HepG2 (cell line): Measurements from ENCODE around the gene P3H2.

Experiments used
- CBX5 ChIP-seq: sonication (generic); formaldehyde crosslinking; IDR thresholded peaks from 2 replicates; pipeline ENCODE4 v1.4.0; 2020; ENCODE audit warnings: missing genetic modification reagents, borderline replicate concordance
- CEBPB ChIP-seq: IDR thresholded peaks from 2 replicates; pipeline ENCODE4 v1.6.1; 2011; ENCODE audit warnings: low read depth, low read length, improper control_type of control experiment, borderline replicate concordance
- EZH2 ChIP-seq: conservative IDR thresholded peaks from 2 replicates; pipeline ENCODE4 v1.6.1; 2012; ENCODE audit warnings: mild to moderate bottlenecking, low read depth, low read length, moderate library complexity
- HDAC1 ChIP-seq: sonication (generic); formaldehyde crosslinking; IDR thresholded peaks from 2 replicates; pipeline ENCODE4 v1.5.1; 2020; ENCODE audit warnings: mild to moderate bottlenecking, missing genetic modification reagents
- POLR2AphosphoS5 ChIP-seq: IDR thresholded peaks from 2 replicates; pipeline ENCODE4 v1.6.1; 2012; ENCODE audit warnings: low read depth, low read length
- SNAI1 ChIP-seq: sonication (generic); formaldehyde crosslinking; IDR thresholded peaks from 2 replicates; pipeline ENCODE4 v1.5.0; 2020; ENCODE audit warnings: mild to moderate bottlenecking, missing genetic modification reagents, borderline replicate concordance
- SRSF9 ChIP-seq: fragments of 200-400 bp; formaldehyde crosslinking; IDR thresholded peaks from 2 replicates; pipeline ENCODE4 v1.6.1; 2018; ENCODE audit warnings: borderline replicate concordance, mild to moderate bottlenecking, low read depth, low read length; ENCODE audit not compliant: insufficient read depth, poor library complexity, severe bottlenecking

- TF ChIP-seq EZH2 (no peak), SRSF9 (no peak), HDAC1 (CRISPR knock-in tag) (no peak), SNAI1 (no peak), CEBPB (no peak), CBX5 (CRISPR knock-in tag) (no peak), POLR2AphosphoS5 (no peak)
Observed at GRCh38 chr3:189985948-189986347, 134.7 kb downstream of the P3H2 start.
